Pancreas (tissue), 10 donors: ENCODE measurements around the gene RNPS1. TPM values are rescaled to one million over a fixed set of nuclear protein-coding genes. Genes with fewer than 3 reads are reported as not detected.

ENCODE experiments used
- ATAC-seq, 4 donors: fragments of 200-7000 bp; cut with Tn5 transposase; one replicate each; pipeline versions ENCODE4 v1.8.0 to v1.9.1; 2020; ENCODE audit warnings: mild to moderate bottlenecking in 4 of 4, moderate library complexity in 4 of 4
- DNase-seq, 6 donors: peaks; one replicate each; pipeline ENCODE4 v3.0.0-alpha.2; 2020
- FAIRE-seq: peaks from 2 replicates; lab custom pipeline; 2012; peaks lifted over from hg19 to GRCh38; lab: Jason Lieb, UNC
- H3K27ac ChIP-seq, 4 donors: fragments of 200-600 bp; sonication (generic); 1 replicate in 3 of 4; 2 replicates in 1 of 4; pipeline versions ENCODE4 v1.5.0 to v1.8.0; 2020
- H3K27me3 ChIP-seq, 4 donors: fragments of 200-600 bp; one replicate each; pipeline ENCODE4 v1.8.0; 2021
- H3K36me3 ChIP-seq, 3 donors: fragments of 200-600 bp; sonication (generic) in 1 of 3; one replicate each; pipeline versions ENCODE4 v1.5.0 to v1.8.0; 2020 to 2021
- H3K4me1 ChIP-seq, 3 donors: fragments of 200-600 bp; one replicate each; pipeline ENCODE4 v1.8.0; 2021
- H3K4me3 ChIP-seq, 4 donors: fragments of 200-600 bp; sonication (generic) in 2 of 4; one replicate each; pipeline versions ENCODE4 v1.5.0 to v1.8.0; 2020 to 2021
- H3K9me3 ChIP-seq, 4 donors: fragments of 200-600 bp; one replicate each; pipeline ENCODE4 v1.8.0; 2021
- CTCF ChIP-seq, 4 donors: fragments of 200-600 bp; sonication (generic) in 3 of 4; IDR thresholded peaks; one replicate each; pipeline versions ENCODE4 v1.5.0 to v1.8.0; 2021; ENCODE audit warnings: antibody characterized with exemption in 4 of 4
- WGBS, 2 donors: extraction: QIAGEN DNeasy Blood & Tissue Kit; methylation state at CpG; one replicate each; pipeline ENCODE4 v1.1.7; 2013; 5-methylcytosine and 5-hydroxymethylcytosine counted together
- intact Hi-C, 3 donors: fragments of 100-400 bp; cut with DNase I; formaldehyde crosslinking; loops; one replicate each; pipeline versions ENCODE4 v1.11.1 to v1.14.2; 2022
- polyA plus RNA-seq, 2 donors: library from polyadenylated mRNA; stranded (reverse); fragments of 200-250 nt; gene quantifications; one replicate each; pipeline ENCODE4 v1.2.3, GENCODE V29; 2013
- total RNA-seq, 6 donors: library from RNA; stranded (reverse); fragmentation: NEBNext Ultra II Directional in 4 of 6; extraction: Animal tissue kit (Norgen Biotek cat#: 25700) in 4 of 6; gene quantifications; one replicate each; pipeline versions ENCODE4 v1.2.1 to v1.2.4, GENCODE V29; 2021 to 2023
- donor health status: healthy with polysubstance abuse.
- donor health status: DM: no; HTN: no; CAD: no; lungs with moderate emphysema.
- donor health status: DM: no; HTN: no; CAD: no.
- donor health status: control.
- donor health status: control.
- donor health status: Bipolar disorder and iron deficiency.
- donor health status: DM: yes; HTN: yes; CAD: no.
- donor health status: DM: no; HTN: no; CAD: no.
- donor health status: DM: no; HTN: no; CAD: no.
- donor health status: DM: yes; HTN: yes; CAD: no.

RNPS1 gene
- total and polyA plus RNA-seq, 8 donors: 36.0 to 103 (median 54.3) TPM

- H3K9me3 ChIP-seq: no peaks in the 10 kb centered on the region
- DNase-seq (peak in 2 of 6 donors; percentile 23 to 60), FAIRE-seq (no peak), ATAC-seq (no peak)
- no peak overlapping the region for H3K4me3 ChIP-seq
- peaks cover 0 to 3% (median 0%) of the 10 kb centered on the region in 3 donors for H3K4me1 ChIP-seq
- peaks cover 0 to 43% (median 10%) of the 10 kb centered on the region in 3 donors for H3K36me3 ChIP-seq
- 91 to 94% methylated on average over 30 of the region's 30 CpGs for WGBS, 2 donors
- intact Hi-C loops: no loop called here
- no peak overlapping the region for H3K27ac ChIP-seq
- H3K27me3 ChIP-seq: no peaks in the 10 kb centered on the region
- no peak for TF ChIP-seq CTCF (IDR thresholded peaks at IDR 0.05)
These were observed 22.8 kb downstream of the RNPS1 start for GRCh38 chr16:2244926-2245795.

- ATAC-seq (peak in 1 of 4 donors; percentile 11), FAIRE-seq (no peak), DNase-seq (peak in 1 of 6 donors; percentile 75)
- H3K27me3 ChIP-seq: no peaks in the 10 kb centered on the region
- H3K9me3 ChIP-seq: no peaks in the 10 kb centered on the region
- no peak overlapping the region for H3K4me3 ChIP-seq
- WGBS, 2 donors: 84 to 88% methylated on average over 17 of the region's 17 CpGs
- H3K4me1 ChIP-seq: no peaks in the 10 kb centered on the region
- no peak for TF ChIP-seq CTCF (IDR thresholded peaks at IDR 0.05)
- H3K36me3 ChIP-seq: peaks cover 0 to 43% (median 10%) of the 10 kb centered on the region in 3 donors
- intact Hi-C loops: no loop called here
- H3K27ac ChIP-seq: no peak overlapping the region
These were observed 23.6 kb downstream of the RNPS1 start for GRCh38 chr16:2244301-2244700.

- Histone ChIP-seq H3K4me3 (no peak overlapping the region), H3K36me3 (peaks cover 0 to 43% (median 10%) of the 10 kb centered on the region in 3 donors), H3K27me3 (no peaks in the 10 kb centered on the region), H3K9me3 (no peaks in the 10 kb centered on the region), H3K27ac (no peak overlapping the region), H3K4me1 (no peaks in the 10 kb centered on the region)
- DNase-seq (peak in 2 of 6 donors; percentile 34 to 69), ATAC-seq (no peak), FAIRE-seq (no peak)
- intact Hi-C loops: no loop called here
- TF ChIP-seq CTCF (IDR thresholded peaks at IDR 0.05): no peak
- WGBS, 2 donors: 96 to 98% methylated on average over 11 of the region's 11 CpGs
These were observed 24.1 kb downstream of the RNPS1 start for GRCh38 chr16:2243781-2244180.

DNA sequence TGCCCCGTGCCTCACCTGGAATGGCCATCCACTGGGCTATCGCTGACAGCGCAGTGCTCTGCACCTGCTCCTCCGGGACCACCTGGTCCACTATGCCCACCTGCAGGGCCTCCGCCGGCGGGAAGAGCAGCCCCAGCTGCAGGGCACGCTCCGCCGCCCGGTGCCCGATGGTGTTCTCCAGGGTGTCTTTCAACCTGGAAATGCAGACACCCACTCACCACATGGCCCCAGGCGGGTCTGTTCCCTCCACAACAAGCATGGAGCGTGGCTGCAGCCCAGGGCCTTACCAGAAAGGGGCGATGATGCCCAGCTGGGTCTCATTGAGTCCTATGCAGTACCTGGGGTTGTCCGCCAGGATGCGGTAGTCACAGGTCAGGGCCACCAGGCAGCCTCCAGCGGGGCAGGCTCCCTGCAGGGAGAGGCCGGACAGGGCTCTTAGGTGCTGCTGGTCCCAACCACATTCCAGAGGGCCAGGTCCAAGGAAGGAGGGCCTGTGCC lies 24.8 kb downstream of the RNPS1 start:
- TF ChIP-seq CTCF (IDR thresholded peaks at IDR 0.05): no peak
- Histone ChIP-seq H3K27me3 (no peaks in the 10 kb centered on the region), H3K4me3 (no peak overlapping the region), H3K9me3 (no peaks in the 10 kb centered on the region), H3K27ac (no peak overlapping the region), H3K36me3 (peaks cover 0 to 43% (median 10%) of the 10 kb centered on the region in 3 donors), H3K4me1 (no peaks in the 10 kb centered on the region)
- FAIRE-seq: no peak
- DNase-seq: peak in 2 of 6 donors; percentile 21 to 63
- intact Hi-C loops: no loop called here
- WGBS, 2 donors: 95 to 97% methylated on average over 19 of the region's 19 CpGs
- no peak for ATAC-seq
